ENCODE results near the gene TRIOBP.
"Not testable (repeated sequence)": the region's sequence is repeated elsewhere in the genome, so short reads cannot be mapped to it uniquely, and the experiment has no call there.

The TRIOBP gene

DNA sequence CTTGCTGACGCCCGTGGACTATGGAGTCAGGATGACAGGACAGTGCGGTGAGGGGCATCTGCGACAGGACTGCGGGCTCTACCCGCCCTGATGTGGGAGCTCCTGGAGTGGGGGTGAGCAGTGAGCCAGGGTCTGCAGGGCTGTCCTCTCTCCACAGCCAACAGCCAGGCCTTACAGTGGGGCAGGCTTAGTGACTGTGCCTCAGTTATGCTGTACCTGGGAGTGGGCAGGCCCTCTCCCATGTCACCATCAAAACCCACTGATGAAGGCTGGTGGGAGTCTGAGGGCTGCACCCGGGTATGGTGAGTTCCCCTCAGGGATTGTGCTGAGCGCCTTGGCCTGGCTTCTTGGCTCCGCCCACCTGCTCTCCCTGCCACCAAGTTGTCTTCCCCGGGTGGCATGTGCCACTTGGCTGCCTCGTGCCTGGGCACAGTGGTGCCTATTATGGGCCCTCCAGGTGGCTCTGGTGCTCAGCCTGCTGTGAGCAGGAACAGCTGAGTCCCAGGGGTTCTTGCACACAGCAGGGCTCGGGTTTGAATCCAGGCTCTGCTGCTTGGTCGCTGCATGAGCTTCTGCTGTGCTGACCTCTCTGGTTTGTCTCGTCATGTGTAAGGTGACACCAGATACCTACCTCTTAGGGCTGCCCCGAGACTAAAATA is 4.1 kb upstream of the TRIOBP start:
- no peak for DNase-seq (ENCODE audit: low spot score)

DNA sequence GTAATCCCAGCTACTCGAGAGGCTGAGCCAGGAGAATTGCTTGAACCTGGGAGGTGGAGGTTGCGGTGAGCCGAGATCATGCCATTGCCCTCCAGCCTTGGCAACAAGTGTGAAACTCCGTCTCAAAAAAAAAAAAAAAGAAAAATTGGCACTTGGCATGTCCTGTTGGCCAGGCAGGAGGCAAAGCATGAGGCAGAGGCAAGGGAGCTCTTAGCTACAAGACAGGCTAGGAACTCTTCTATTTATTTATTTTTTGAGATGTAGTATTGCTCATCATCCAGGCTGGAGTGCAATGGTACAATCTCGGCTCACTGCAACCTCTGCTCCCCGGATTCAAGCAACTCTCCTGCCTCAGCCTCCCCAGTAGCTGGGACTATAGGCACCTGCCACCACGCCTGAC is 2.7 kb upstream of the TRIOBP start:
- not testable (repeated sequence) for DNase-seq (ENCODE audit: low spot score)

DNA sequence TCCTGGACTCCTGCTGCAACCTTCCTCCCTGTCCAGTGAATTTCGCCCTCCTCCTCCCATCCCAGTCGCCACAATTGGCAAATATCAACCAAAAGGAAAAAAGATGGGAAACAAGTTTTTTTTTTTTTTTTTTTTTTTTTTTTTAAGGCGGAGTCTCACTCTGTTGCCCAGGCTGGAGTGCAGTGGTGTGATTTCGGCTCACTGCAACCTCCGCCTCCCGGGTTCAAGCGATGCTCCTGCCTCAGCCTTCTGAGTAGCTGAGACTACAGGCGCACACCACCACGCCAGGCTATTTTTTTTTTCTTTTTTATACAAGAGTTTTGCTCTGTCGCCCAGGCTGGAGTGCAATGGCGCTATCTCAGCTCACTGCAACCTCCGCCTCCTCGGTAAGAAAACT is 590 bp upstream of the TRIOBP start:
- not testable (repeated sequence) for DNase-seq (ENCODE audit: low spot score)

DNA sequence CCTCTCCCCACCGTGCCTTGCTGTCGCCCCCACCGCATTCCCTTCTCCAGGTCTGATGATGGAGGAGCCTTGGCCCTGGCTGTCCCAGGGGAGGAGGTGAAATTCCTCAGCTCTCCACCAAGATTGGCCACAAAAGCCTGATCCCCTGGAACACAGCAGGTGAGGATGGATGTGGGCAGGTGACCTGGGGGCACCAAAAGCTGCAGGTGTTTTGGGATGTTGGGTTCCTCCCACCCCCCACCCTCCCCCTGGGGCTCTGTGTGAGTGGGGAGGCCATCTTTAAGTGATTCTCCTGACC is 639 bp downstream of the TRIOBP start:
- DNase-seq (ENCODE audit: low spot score), result no peak

DNA sequence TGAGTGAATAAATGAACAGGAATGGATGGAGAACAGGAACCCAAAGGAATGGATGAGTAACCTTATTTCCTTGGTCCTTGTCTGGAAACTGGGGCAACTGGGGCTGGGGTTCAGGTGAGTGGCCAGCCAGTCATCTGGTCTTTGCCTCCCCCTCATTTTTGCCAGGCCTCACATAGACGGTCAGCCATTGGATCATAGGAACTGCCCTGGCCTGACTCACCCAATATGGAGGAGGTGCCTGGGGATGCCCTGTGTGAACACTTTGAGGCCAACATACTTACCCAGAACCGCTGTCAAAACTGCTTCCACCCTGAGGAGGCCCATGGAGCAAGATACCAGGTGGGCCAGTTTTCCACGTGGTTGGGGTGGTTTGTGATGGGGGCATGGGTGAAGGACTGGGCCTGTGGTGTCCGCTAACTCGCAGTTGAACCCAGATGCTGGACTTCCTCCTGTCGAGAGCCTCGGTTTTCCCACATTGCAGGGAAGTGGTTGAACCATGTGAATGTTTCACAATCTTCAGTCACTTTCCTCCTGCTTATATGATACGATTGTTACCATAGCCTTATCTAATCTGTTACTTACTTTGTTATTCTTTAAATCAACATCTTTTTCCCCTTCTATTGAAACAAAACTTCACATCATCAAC is 4.4 kb downstream of the TRIOBP start:
- DNase-seq (ENCODE audit: low spot score), result no peak

DNA sequence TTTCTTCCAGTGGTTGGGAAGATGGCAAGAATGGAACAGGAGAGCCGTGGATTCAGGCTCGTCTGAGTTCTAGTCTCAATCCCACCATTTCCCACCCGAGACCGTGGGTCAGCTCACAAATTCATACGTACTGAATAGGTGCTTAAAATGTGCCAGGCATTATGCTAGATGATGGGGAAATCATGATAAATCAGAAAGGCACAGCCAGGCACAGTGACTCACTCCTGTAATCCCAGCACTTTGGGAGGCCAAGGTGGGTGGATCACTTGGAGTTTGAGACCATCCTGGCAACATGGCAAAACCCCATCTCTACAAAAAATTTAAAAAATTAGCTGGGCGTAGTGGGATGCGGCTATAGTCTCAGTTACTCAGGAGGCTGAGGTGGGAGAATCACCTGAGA is 7.1 kb downstream of the TRIOBP start:
- DNase-seq (ENCODE audit: low spot score), result no peak

DNA sequence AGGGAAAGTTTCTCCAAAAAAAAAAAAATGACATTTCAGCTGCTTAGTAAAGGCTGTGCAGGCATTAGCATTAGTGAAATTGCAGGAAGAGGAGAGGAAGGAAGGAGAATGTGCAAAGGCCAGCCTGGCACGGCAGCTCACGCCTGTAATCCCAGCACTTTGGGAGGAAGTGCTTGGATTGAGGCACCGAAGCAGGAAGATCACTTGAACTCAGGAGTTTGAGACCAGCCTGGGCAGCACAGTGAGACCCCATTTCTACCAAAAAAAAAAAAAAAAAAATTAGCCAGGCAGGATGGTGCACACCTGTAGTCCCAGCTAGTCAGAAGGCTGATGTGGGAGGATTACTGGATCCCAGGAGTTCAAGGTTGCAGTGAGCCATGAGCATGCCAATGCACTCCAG is 7.8 kb downstream of the TRIOBP start:
- DNase-seq (ENCODE audit: low spot score), result no peak

DNA sequence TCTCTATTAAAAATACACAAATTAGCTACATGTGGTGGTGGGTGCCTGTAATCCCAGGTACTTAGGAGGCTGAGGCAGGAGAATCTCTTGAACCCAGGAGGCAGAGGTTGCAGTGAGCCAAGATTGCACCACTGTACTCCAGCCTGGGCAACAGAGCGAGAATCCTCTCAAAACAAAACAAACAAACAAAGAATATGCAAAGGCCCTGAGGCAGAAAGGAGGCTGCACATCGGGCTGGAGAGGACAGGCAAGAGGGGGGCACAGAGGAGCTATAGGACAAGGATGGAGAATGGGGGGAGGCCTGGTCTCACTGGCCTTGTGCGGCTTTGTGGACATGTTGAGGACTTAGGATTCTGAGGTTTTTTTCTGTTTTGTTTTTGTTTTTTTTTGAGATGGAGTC is 8.4 kb downstream of the TRIOBP start:
- no peak for DNase-seq (ENCODE audit: low spot score)

DNA sequence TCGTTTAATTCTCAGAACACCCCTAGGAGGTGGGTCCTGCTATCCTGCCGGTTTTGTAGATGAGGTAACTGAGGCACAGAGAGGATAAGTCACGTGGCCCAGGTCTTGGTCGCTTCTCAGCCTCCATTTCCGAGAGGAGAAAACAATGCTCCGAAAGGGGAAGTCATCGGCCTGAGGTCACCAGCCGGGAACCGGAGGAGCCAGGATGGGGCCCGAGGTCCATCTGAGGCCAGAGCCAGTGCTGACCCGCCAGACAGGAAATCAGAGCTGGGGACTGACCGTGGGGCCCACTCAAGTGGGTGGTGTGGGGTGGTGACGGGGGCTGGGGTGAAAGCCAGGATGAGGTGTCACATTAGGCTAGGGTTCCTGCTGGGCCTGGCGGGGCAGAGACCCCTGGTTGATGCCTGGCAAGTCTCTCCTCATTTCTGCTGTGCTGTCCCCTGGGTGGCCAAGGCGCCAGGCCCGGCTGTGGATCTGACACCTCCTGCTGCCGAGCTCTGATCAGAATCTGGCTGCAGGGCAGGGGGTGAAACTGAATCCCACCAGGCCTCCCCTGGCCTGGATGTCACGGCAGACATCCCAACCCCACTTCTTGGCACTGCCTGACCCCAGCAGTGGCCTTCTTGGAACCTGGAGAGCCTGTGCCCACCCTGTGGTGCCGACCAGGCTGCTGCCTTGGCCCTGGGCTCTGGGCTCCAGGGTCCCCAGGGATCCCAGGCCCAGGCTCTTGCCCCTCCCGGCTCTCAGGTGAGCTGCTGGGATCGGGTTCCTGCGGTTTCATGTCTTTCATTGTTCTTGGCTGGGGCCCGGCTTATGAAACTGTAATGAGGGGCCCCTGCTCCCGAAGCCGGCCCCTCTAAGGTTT is 12.0 kb downstream of the TRIOBP start:
- DNase-seq (ENCODE audit: low spot score), result no peak

DNA sequence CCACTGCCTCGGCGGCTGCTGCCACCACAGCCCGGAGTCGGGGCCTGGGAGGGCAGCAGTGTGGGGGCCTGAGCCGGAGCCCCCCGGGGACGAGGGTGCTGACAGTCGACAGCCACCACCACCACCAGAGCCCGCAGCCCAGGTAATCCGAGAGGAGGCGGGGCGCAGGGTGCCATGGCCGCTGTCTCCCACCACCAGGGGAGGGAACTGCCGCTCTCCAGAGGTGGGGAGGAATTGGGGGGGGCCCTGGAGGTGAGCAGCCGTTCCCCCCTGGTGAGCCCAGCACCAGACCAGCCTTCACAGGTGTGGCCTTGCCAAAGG is 12.6 kb downstream of the TRIOBP start:
- DNase-seq (ENCODE audit: low spot score), result no peak

DNA sequence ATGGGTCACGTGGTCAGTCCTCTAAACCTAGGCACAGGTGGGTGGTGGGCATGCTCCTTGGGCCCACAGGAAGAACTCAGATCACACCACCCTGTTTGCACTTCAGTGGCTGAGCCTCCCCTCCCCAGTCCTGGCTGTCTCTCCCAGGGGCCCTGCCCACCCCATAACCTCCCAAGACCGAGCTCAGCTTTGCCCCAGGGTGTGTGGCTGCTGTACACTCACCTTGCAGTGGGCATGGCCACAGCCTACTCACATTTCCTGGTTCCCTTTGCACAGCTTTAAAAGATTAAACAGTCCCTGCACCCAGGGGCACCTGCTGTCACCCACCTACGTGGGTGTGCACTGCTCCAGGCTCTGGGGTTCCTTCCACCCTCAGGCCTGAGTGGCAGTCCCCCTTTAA is 13.8 kb downstream of the TRIOBP start:
- no peak for DNase-seq (ENCODE audit: low spot score)

DNA sequence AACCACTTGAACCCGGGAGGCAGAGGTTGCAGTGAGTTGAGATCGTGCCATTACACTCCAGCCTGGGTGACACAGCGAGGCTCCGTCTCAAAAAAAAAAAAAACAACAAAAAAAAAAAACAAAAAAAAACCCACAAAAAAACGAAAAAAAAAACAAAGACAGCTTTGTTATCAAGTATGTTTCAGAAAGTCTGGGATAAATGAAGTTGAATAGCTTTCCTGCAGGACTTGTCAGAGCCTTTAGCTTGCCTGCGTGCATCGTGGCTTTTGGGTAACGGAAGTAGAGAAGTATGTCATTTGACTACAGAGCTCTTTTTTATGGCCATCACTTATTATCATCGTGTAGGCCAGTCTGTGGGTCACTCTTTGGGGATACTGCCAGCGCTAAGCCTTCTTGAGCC is 14.6 kb downstream of the TRIOBP start:
- DNase-seq (ENCODE audit: low spot score), result no peak

DNA sequence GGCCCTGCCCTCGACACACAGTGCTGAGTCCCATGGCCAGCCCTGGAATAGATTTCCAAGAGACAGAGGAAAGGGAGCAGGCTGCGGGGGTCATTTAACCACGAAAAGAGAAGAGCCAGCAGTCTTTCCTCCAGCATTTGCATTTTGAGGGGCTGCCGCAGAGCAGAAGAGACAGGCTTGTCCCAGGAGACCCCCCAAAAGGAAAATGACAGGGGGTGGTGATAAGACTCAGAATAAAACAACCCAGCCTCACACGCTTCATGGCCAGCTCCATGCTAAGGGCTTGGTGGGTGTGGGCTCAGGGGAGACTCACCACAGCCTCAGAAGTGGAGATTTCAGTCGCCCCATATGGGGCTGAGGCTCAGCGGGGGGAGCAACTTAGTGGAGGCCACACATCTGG is 16.9 kb downstream of the TRIOBP start:
- no peak for DNase-seq (ENCODE audit: low spot score)

DNA sequence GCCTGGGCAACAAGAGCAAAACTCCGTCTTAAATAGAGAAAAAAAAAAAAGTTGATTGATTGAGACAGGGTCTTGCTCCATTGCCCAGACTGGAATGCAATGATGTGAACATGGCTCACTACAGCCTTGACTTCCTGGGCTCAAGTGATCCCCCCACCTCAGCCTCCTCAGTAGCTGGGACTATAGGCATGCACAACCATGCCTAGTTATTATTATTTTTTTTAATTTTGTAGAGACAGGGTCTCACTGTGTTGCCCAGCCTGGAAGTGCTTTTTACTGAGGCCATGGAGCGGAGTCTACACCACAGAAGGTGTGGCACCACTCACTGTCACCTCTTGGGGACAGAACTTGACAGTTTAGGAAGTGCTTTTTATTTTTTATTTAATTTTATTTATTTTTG is 17.8 kb downstream of the TRIOBP start:
- DNase-seq (ENCODE audit: low spot score), result no peak

DNA sequence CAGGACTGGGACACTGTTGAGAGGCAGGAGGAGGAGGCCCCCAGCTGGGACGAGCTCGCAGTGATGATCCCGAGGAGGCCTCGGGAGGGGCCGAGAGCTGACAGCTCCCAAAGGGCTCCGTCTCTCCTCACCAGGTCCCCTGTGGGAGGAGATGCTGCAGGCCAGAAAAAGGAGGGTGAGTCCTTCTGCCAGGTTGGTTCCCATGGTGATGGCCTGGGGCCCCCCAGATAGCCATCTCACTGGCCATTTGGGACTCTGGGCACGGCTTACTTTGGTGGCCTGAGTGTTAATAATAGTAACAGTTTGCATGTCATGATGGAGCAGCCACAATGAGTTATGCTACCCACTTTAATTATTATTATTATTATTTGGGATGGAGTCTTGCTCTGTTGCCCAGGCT is 18.9 kb downstream of the TRIOBP start:
- no peak for DNase-seq (ENCODE audit: low spot score)

DNA sequence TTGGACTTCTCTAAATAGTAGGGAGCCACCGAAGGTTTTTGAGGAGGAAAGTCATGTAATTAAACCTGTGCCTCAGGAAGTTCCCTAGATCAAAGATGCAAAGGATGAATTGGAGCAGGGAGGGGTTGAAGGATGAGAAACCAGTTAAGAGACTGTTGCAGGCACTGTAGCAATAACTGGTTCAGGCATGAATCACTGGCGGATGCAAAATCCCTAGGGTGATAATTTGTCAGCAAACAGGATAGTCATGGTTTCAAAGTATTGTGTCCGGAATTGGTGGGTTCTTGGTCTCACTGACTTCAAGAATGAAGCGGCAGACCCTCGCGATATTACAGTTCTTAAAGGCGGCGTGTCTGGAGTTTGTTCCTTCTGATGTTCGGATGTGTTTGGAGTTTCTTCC is 19.9 kb downstream of the TRIOBP start:
- no peak for DNase-seq (ENCODE audit: low spot score)

DNA sequence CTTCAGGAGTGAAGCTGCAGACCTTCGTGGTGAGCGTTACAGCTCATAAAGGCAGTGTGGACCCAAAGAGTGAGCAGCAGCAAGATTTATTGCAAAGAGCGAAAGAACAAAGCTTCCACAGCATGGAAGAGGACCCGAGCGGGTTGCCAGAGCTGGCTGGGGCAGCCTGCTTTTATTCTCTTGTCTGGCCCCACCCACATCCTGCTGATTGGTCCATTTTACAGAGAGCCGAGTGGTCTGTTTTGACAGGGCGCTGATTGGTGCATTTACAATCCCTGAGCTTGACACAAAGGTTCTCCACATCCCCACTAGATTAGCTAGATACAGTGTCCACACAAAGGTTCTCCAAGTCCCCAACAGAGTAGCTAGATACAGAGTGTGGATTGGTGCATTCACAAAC is 20.4 kb downstream of the TRIOBP start:
- not testable (repeated sequence) for DNase-seq (ENCODE audit: low spot score)

DNA sequence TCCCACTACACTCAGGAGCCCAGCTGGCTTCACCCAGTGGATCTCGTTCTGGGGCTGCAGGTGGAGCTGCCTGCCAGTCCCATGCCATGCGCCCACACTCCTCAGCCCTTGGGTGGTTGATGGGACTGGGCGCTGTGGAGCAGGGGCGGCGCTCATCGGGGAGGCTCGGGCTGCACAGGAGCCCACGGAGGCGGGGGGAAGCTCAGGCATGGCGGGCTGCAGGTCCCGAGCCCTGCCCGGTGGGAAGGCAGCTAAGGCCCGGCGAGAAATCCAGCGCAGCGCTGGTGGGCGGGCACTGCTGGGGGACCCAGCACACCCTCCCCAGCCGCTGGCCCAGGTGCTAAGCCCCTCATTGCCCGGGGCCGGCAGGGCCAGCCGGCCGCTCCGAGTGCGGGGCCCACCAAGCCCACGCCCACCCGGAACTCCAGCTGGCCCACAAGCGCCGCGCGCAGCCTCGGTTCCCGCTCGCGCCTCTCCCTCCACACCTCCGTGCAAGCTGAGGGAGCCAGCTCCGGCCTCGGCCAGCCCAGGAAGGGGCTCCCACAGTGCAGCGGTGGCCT is 21.0 kb downstream of the TRIOBP start:
- not testable (repeated sequence) for DNase-seq (ENCODE audit: low spot score)

DNA sequence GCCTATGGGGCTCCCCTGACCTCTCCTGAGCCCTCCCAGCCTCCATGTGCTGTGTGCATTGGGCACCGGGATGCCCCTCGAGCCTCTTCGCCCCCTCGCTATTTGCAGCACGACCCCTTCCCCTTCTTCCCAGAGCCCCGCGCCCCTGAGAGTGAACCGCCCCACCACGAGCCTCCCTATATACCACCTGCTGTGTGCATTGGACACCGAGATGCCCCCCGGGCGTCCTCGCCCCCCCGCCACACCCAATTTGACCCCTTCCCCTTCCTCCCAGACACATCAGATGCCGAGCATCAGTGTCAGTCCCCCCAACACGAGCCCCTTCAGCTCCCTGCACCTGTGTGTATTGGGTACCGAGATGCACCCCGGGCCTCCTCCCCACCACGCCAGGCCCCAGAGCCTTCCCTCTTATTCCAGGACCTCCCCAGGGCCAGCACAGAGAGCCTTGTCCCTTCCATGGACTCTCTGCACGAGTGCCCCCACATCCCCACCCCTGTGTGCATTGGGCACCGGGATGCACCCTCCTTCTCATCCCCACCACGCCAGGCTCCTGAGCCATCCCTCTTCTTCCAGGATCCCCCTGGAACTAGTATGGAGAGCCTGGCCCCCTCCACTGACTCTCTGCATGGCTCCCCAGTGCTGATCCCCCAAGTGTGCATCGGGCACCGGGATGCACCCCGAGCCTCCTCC is 28.8 kb downstream of the TRIOBP start:
- DNase-seq (ENCODE audit: low spot score), result no peak

DNA sequence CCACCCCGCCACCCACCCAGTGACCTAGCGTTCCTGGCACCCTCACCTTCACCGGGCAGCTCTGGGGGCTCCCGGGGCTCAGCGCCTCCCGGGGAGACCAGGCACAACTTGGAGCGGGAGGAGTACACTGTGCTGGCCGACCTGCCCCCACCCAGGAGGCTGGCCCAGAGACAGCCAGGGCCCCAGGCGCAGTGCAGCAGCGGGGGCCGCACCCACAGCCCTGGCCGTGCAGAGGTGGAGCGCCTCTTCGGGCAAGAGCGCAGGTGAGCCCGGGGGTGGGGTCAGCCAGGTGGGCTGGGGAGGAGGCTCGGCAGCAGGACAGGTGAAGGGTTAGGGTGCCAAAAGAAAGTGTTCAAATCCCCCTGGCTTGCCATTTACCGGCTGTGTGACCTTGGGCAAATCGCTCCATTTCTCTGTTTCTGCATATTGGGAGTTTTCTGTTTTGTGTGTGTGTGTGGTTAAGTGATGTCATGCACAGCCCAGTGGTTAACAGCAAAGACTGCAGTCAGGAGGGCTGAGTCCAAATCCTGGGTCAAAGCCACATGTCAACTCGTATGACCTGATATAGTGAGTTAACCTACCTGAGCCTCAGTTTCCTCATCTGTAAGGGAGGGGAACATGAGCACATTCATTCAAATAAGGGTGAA is 29.5 kb downstream of the TRIOBP start:
- no peak for DNase-seq (ENCODE audit: low spot score)

DNA sequence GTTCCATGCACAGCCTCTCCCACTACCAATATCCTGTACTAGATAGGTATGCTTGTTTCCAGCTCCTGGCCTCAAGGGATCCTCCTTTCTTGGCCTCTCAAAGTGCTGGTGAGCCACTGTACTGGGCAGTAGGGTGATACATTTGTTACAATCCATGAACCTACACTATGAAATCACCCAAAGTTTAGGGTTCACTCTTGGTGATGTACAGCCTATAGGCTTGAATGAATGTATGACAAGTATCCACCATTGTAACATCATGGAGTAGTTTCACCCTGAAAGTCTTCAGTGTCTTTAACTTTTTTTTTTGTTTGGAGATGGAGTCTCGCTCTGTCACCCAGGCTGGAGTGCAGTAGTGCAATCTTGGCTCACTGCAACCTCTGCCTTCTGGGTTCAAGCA is 31.8 kb downstream of the TRIOBP start:
- DNase-seq (ENCODE audit: low spot score), result no peak

DNA sequence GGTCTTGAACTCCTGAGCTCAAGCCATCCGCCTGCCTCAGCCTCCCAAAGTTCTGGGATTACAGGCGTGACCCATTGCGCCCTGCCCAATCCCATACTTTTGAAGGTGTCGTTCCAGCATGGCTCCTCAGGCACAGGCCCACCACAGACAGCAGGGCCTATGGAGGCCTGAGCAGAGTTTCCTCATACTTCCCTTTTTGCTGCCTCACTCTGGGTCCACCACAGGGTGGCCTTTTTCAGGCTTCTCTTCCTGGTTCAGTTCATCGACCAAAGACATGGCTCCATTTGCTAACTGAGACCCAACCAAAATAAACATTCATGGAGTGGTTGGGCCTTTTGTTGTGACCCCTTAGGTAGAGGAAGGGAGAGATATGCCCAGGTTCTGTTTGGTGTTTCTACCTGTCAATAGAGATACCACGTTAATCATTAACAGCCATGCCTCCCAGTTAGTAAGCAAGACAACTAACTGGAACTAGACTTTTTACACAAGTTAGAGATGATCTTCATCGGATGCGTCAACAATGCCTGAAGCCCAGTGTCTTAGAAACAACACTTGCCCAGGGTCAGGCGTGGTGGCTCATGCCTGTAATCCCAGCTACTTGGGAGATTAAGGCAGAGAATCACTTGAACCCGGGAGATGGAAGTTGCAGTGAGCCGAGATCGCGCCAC is 35.1 kb downstream of the TRIOBP start:
- peak; percentile 88 for DNase-seq (ENCODE audit: low spot score)
